Measurements from ENCODE around the gene TYMS. TPM values are rescaled to one million over a fixed set of nuclear protein-coding genes. Genes with fewer than 3 reads are reported as not detected.

The TYMS gene
- total RNA-seq, 4 donors from 2014 or later: 1.1 to 6.1 (median 3.6) TPM

DNA sequence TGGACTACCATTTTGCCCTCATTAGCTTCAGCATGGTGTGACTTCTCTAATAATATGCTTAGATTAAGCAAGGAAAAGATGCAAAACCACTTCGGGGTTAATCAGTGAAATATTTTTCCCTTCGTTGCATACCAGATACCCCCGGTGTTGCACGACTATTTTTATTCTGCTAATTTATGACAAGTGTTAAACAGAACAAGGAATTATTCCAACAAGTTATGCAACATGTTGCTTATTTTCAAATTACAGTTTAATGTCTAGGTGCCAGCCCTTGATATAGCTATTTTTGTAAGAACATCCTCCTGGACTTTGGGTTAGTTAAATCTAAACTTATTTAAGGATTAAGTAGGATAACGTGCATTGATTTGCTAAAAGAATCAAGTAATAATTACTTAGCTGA lies 16.3 kb downstream of the TYMS start:
- ATAC-seq: no peak
- H3K9me3 ChIP-seq: no peaks in the 10 kb centered on the region
- no peak overlapping the region for H3K4me3 ChIP-seq
- H3K36me3 ChIP-seq: peaks cover 0 to 71% of the 10 kb centered on the region in 2 donors
- H3K27ac ChIP-seq: peak overlapping the region in 2 of 4 donors; percentile 60
- H3K4me1 ChIP-seq: peaks cover 0 to 39% (median 2%) of the 10 kb centered on the region in 3 donors
- no peaks in the 10 kb centered on the region for H3K27me3 ChIP-seq
- TF ChIP-seq, protein P1, sequence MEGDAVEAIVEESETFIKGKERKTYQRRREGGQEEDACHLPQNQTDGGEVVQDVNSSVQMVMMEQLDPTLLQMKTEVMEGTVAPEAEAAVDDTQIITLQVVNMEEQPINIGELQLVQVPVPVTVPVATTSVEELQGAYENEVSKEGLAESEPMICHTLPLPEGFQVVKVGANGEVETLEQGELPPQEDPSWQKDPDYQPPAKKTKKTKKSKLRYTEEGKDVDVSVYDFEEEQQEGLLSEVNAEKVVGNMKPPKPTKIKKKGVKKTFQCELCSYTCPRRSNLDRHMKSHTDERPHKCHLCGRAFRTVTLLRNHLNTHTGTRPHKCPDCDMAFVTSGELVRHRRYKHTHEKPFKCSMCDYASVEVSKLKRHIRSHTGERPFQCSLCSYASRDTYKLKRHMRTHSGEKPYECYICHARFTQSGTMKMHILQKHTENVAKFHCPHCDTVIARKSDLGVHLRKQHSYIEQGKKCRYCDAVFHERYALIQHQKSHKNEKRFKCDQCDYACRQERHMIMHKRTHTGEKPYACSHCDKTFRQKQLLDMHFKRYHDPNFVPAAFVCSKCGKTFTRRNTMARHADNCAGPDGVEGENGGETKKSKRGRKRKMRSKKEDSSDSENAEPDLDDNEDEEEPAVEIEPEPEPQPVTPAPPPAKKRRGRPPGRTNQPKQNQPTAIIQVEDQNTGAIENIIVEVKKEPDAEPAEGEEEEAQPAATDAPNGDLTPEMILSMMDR (IDR thresholded peaks at IDR 0.05): no peak
- no peak for TF ChIP-seq POLR2A (IDR thresholded peaks at IDR 0.05)
- TF ChIP-seq POLR2AphosphoS5 (IDR thresholded peaks at IDR 0.05): no peak
- no peak for TF ChIP-seq EP300 (IDR thresholded peaks at IDR 0.05)
- WGBS, 2 donors (ENCODE audit: low coverage in 1 of 2): 17 to 28% methylated on average over 5 of the region's 5 CpGs

DNA sequence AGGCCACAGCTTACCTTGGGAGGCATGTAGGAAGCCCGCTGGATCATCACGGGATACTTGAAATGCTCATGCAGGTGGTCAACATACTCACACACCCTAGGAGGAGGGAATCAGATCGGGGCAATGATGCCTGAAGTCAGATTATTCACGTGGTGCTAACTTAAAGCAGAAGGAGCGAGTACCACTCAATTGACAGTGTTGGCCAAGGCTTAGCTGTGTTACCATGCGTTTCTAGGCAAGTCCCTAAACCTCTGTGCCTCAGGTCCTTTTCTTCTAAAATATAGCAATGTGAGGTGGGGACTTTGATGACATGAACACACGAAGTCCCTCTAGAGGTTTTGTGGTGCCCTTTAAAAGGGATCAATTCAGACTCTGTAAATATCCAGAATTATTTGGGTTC lies 17.9 kb downstream of the TYMS start:
- no peak for ATAC-seq
- Histone ChIP-seq H3K4me1 (peaks cover 0 to 39% (median 2%) of the 10 kb centered on the region in 3 donors), H3K27me3 (no peaks in the 10 kb centered on the region), H3K9me3 (no peaks in the 10 kb centered on the region), H3K4me3 (no peak overlapping the region), H3K27ac (peak overlapping the region in 1 of 4 donors; percentile 60), H3K36me3 (peaks cover 0 to 78% of the 10 kb centered on the region in 2 donors)
- TF ChIP-seq, protein P1 (IDR thresholded peaks at IDR 0.05): no peak
- TF ChIP-seq POLR2A (IDR thresholded peaks at IDR 0.05) (no peak), EP300 (IDR thresholded peaks at IDR 0.05) (no peak), POLR2AphosphoS5 (IDR thresholded peaks at IDR 0.05) (no peak)
- WGBS, 2 donors (ENCODE audit: low coverage in 1 of 2): 94 to 95% methylated on average over 6 of the region's 7 CpGs

GRCh38 chr18:676069-676468 lies 18.6 kb downstream of the TYMS start:
- no peak overlapping the region for H3K27ac ChIP-seq
- 90 to 97% methylated on average over 4 to 5 of the region's 5 CpGs for WGBS, 2 donors (ENCODE audit: low coverage in 1 of 2)
- TF ChIP-seq EP300 (IDR thresholded peaks at IDR 0.05) (no peak), POLR2A (IDR thresholded peaks at IDR 0.05) (no peak), POLR2AphosphoS5 (IDR thresholded peaks at IDR 0.05) (no peak)
- TF ChIP-seq, protein P1 (IDR thresholded peaks at IDR 0.05): no peak
- no peaks in the 10 kb centered on the region for H3K9me3 ChIP-seq
- H3K4me3 ChIP-seq: no peak overlapping the region
- no peaks in the 10 kb centered on the region for H3K27me3 ChIP-seq
- no peak for ATAC-seq
- peaks cover 0 to 39% (median 2%) of the 10 kb centered on the region in 3 donors for H3K4me1 ChIP-seq
- peaks cover 0 to 78% of the 10 kb centered on the region in 2 donors for H3K36me3 ChIP-seq

DNA sequence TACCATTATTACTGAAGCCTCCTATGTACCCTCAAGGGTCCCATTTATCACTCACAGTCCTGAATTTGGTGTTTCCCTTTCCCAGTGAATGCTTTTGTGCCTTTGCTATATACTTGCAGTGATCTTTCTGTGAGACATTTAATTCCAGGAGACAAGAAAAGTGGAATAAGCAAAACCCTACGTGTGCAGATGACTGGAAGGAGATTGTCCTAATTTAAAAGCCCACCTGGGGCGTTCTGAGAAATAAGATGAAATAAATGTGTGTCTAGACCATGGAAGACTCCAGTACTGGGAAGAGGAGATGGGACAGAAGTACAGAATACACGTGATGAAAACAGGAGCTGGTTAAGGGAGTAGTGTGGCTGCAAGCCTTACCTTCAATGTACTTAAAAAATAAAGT lies 19.3 kb downstream of the TYMS start:
- TF ChIP-seq POLR2A (IDR thresholded peaks at IDR 0.05) (no peak), POLR2AphosphoS5 (IDR thresholded peaks at IDR 0.05) (no peak), EP300 (IDR thresholded peaks at IDR 0.05) (no peak)
- TF ChIP-seq, protein P1 (IDR thresholded peaks at IDR 0.05): no peak
- Histone ChIP-seq H3K27ac (no peak overlapping the region), H3K27me3 (no peaks in the 10 kb centered on the region), H3K36me3 (peaks cover 0 to 78% of the 10 kb centered on the region in 2 donors), H3K4me3 (no peak overlapping the region), H3K4me1 (peaks cover 0 to 39% (median 2%) of the 10 kb centered on the region in 3 donors), H3K9me3 (no peaks in the 10 kb centered on the region)
- ATAC-seq: no peak
- 60 to 81% methylated on average over 1 to 3 of the region's 3 CpGs for WGBS, 2 donors (ENCODE audit: low coverage in 1 of 2)

- H3K27me3 ChIP-seq: no peaks in the 10 kb centered on the region
- no peak for ATAC-seq
- H3K4me3 ChIP-seq: no peak overlapping the region
- no peak overlapping the region for H3K27ac ChIP-seq
- H3K4me1 ChIP-seq: peaks cover 0 to 36% (median under 1%) of the 10 kb centered on the region in 3 donors
- TF ChIP-seq POLR2AphosphoS5 (IDR thresholded peaks at IDR 0.05) (no peak), POLR2A (IDR thresholded peaks at IDR 0.05) (no peak), EP300 (IDR thresholded peaks at IDR 0.05) (no peak)
- TF ChIP-seq, protein P1 (IDR thresholded peaks at IDR 0.05): no peak
- no peaks in the 10 kb centered on the region for H3K9me3 ChIP-seq
- 42 to 87% methylated on average over 4 of the region's 4 CpGs for WGBS, 2 donors (ENCODE audit: low coverage in 1 of 2)
- H3K36me3 ChIP-seq: peaks cover 0 to 78% of the 10 kb centered on the region in 2 donors
Observed at GRCh38 chr18:677145-677544, 19.7 kb downstream of the TYMS start.
